Heart left ventricle (tissue), 16 donors: ENCODE results near the gene AIF1L. TPM values are rescaled to one million over a fixed set of nuclear protein-coding genes. Genes with fewer than 3 reads are reported as not detected.

Source experiments
- ATAC-seq, 4 donors: fragments of 200-7000 bp; cut with Tn5 transposase; one replicate each; pipeline ENCODE4 v1.9.1; 2020 to 2022; ENCODE audit warnings: moderate library complexity in 4 of 4, mild to moderate bottlenecking in 3 of 4, moderate number of reproducible peaks in 1 of 4
- DNase-seq, 5 donors: peaks; one replicate each; pipeline ENCODE4 v3.0.0-alpha.2; 2020
- H3K27ac ChIP-seq, 12 donors: fragments of 200-600 bp; sonication (generic) in 4 of 12; one replicate each; pipeline versions ENCODE4 v1.5.0 to v1.8.0; 2016 to 2022; ENCODE audit warnings: mild to moderate bottlenecking in 2 of 12
- H3K27me3 ChIP-seq, 9 donors: fragments of 200-600 bp; sonication (generic) in 2 of 9; one replicate each; pipeline versions ENCODE4 v1.5.1 to v1.8.0; 2016 to 2022; ENCODE audit warnings: mild to moderate bottlenecking in 3 of 9
- H3K36me3 ChIP-seq, 9 donors: fragments of 200-600 bp; sonication (generic) in 2 of 9; one replicate each; pipeline versions ENCODE4 v1.5.0 to v1.8.0; 2018 to 2022; ENCODE audit warnings: mild to moderate bottlenecking in 2 of 9
- H3K4me1 ChIP-seq, 12 donors: fragments of 200-600 bp; sonication (generic) in 4 of 12; one replicate each; pipeline versions ENCODE4 v1.5.0 to v1.8.0; 2016 to 2022; ENCODE audit warnings: mild to moderate bottlenecking in 3 of 12
- H3K4me3 ChIP-seq, 12 donors: fragments of 200-600 bp; sonication (generic) in 4 of 12; one replicate each; pipeline versions ENCODE4 v1.5.0 to v1.8.0; 2017 to 2022; ENCODE audit warnings: mild to moderate bottlenecking in 9 of 12, moderate library complexity in 4 of 12
- H3K9me3 ChIP-seq, 12 donors: fragments of 200-600 bp; sonication (generic) in 4 of 12; one replicate each; pipeline versions ENCODE4 v1.5.0 to v1.8.0; 2016 to 2022; ENCODE audit warnings: mild to moderate bottlenecking in 1 of 12
- POLR2A ChIP-seq, 2 donors: fragments of 450-650 bp; IDR thresholded peaks; one replicate each; pipeline ENCODE4 v1.6.1; 2017; ENCODE audit warnings: antibody characterized with exemption in 2 of 2, mild to moderate bottlenecking in 2 of 2, moderate library complexity in 2 of 2
- WGBS, 4 donors: extraction: QIAGEN DNeasy Blood & Tissue Kit in 2 of 4; methylation state at CpG; one replicate each; pipeline versions ENCODE4 v1.1.5 to v1.1.7; 2013 to 2018; 5-methylcytosine and 5-hydroxymethylcytosine counted together
- intact Hi-C, 10 donors: fragments of 100-400 bp; cut with DNase I; formaldehyde crosslinking; loops; one replicate each; pipeline versions ENCODE4 v1.11.1 to v1.14.2; 2022
- polyA plus RNA-seq, 2 donors: library from polyadenylated mRNA; stranded (reverse); fragments of 200-250 nt; gene quantifications; one replicate each; pipeline ENCODE4 v1.2.3, GENCODE V29; 2013
- total RNA-seq, 9 donors: library from RNA; depleted of rRNA in 2 of 9; stranded (reverse); fragments of >200 nt in 2 of 9; fragmentation: NEBNext Ultra II Directional in 3 of 9; extraction: Animal tissue kit (Norgen Biotek cat#: 25700) in 3 of 9; gene quantifications; one replicate each; pipeline versions ENCODE4 v1.1.0 to v1.2.4, GENCODE V29; 2016 to 2023
- TF ChIP-seq, protein P1 (sequence below), 12 donors: fragments of 200-600 bp; sonication (generic) in 4 of 12; IDR thresholded peaks; one replicate each; pipeline versions ENCODE4 v1.5.0 to v1.8.0; 2018 to 2022; ENCODE audit warnings: antibody characterized with exemption in 12 of 12, mild to moderate bottlenecking in 5 of 12
- donor health status: ischemic (EF 13 %, LVEDD 7.1; RV severe dilation, severe dysfunction).
- donor health status: healthy with polysubstance abuse.
- donor health status: DM: no; HTN: yes; CAD: no.
- donor health status: DM: no; HTN: no; CAD: no.
- donor health status: ischemic (EF 25% LVEDD 6.9; RV normal size, moderate dysfunction).
- donor health status: ischemic (EF 25% LVEDD 5.7; RV mildly dilated, moderate dysfunction).
- donor health status: healthy.
- donor health status: DM: yes; HTN: yes; CAD: no.
- donor health status: ischemic (EF 35%, LVEDD 5.7; RV mildly dilated, moderate dysfunction).
- donor health status: nonischemic (EF 11% LVEDD 7.7; RV severe dilation, severe dysfunction).
- donor health status: DM: yes; HTN: yes; CAD: no.
- donor health status: PGD.
- donor health status: ischemic (EF 29% LVEDD 5.4; RV normal size, mild dysfunction).
- donor health status: nonischemic (EF 23%, LVEDD 6.1; RV moderate dilation, normal function).

The AIF1L gene
- total and polyA plus RNA-seq, 11 donors = 12.1 to 93.8 (median 23.1) TPM

DNA sequence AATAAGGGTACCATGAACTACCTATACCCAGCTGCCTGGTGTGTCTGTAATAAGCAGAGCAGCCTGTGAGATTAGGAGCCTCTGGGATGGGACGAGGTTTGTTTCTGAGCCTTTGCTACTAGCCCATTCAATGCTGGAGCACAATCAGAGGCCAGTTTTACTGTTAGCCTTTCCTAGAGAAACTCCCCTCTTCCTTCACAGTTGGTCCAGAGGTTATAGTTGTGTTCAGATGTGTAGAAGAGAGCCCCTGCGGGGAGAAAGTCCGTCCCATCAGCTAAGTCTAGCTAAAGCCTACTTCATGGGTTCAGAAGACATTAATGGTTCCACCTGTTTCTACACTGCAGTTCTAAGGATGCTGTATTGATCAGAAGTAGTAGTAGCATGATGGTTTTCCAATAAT lies 45.8 kb downstream of the AIF1L start:
- Histone ChIP-seq H3K4me3 (no peak overlapping the region), H3K9me3 (no peaks in the 10 kb centered on the region), H3K36me3 (peaks cover 0 to 100% (median 98%) of the 10 kb centered on the region in 9 donors), H3K27ac (no peak overlapping the region), H3K27me3 (no peaks in the 10 kb centered on the region), H3K4me1 (no peaks in the 10 kb centered on the region)
- intact Hi-C loops = loop anchor here in 1 of 10 donors (10.0 kb wide), 1 partner anchor 1143 kb away; no protein-coding TSS in a partner anchor
- ATAC-seq (no peak), DNase-seq (no peak)
- no peak for TF ChIP-seq POLR2A (IDR thresholded peaks at IDR 0.05)
- TF ChIP-seq, protein P1, sequence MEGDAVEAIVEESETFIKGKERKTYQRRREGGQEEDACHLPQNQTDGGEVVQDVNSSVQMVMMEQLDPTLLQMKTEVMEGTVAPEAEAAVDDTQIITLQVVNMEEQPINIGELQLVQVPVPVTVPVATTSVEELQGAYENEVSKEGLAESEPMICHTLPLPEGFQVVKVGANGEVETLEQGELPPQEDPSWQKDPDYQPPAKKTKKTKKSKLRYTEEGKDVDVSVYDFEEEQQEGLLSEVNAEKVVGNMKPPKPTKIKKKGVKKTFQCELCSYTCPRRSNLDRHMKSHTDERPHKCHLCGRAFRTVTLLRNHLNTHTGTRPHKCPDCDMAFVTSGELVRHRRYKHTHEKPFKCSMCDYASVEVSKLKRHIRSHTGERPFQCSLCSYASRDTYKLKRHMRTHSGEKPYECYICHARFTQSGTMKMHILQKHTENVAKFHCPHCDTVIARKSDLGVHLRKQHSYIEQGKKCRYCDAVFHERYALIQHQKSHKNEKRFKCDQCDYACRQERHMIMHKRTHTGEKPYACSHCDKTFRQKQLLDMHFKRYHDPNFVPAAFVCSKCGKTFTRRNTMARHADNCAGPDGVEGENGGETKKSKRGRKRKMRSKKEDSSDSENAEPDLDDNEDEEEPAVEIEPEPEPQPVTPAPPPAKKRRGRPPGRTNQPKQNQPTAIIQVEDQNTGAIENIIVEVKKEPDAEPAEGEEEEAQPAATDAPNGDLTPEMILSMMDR (IDR thresholded peaks at IDR 0.05) = no peak
- WGBS, 4 donors = 91 to 93% (median 92%) methylated on average over 3 of the region's 3 CpGs

DNA sequence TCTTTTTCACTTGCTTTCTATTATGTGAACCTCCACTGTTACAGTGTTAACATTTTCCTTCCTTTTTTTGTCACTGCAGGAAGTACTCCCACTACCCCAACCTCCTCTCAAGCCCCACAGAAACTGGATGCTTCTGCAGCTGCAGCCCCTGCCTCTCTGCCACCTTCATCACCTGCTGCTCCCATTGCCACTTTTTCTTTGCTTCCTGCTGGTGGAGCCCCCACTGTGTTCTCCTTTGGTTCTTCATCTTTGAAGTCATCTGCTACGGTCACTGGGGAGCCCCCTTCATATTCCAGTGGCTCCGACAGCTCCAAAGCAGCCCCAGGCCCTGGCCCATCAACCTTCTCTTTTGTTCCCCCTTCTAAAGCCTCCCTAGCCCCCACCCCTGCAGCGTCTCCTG lies 47.9 kb downstream of the AIF1L start:
- DNase-seq = no peak
- Histone ChIP-seq H3K36me3 (peaks cover 0 to 100% (median 98%) of the 10 kb centered on the region in 9 donors), H3K4me1 (no peaks in the 10 kb centered on the region), H3K9me3 (no peaks in the 10 kb centered on the region), H3K4me3 (no peak overlapping the region), H3K27me3 (no peaks in the 10 kb centered on the region), H3K27ac (no peak overlapping the region)
- no peak for TF ChIP-seq POLR2A (IDR thresholded peaks at IDR 0.05)
- TF ChIP-seq, protein P1 (IDR thresholded peaks at IDR 0.05) = no peak
- 67 to 83% (median 81%) methylated on average over 3 of the region's 3 CpGs for WGBS, 4 donors
- intact Hi-C loops = loop anchor here in 1 of 10 donors (10.0 kb wide), 1 partner anchor 1141 kb away; no protein-coding TSS in a partner anchor
- no peak for ATAC-seq

DNA sequence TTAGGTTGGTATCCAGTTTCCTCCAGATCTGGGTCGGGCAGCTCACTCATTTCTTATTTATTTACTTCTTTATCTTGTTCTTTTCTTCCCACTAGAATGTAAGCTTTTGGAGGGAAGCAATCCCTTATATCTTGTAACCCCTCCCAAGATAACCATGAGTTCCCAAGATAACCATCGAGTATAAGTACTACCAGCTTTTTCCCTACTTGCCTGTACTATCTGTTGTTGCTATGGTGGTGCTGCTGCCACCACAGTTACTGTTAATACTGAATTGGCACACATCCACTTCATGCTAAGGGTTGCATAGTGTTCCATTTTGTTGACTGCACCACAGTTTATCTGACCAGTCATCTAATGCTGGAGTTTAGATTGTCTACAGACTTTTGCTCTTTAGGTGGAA lies 48.9 kb downstream of the AIF1L start:
- Histone ChIP-seq H3K4me3 (no peak overlapping the region), H3K36me3 (peaks cover 0 to 100% (median 98%) of the 10 kb centered on the region in 9 donors), H3K27me3 (no peaks in the 10 kb centered on the region), H3K4me1 (no peaks in the 10 kb centered on the region), H3K27ac (no peak overlapping the region), H3K9me3 (no peaks in the 10 kb centered on the region)
- ATAC-seq = no peak
- DNase-seq = no peak
- WGBS, 4 donors = 66 to 78% (median 70%) methylated on average over 2 of the region's 2 CpGs
- intact Hi-C loops = loop anchor here in 1 of 10 donors (10.0 kb wide), 1 partner anchor 1140 kb away; no protein-coding TSS in a partner anchor
- TF ChIP-seq, protein P1 (IDR thresholded peaks at IDR 0.05) = no peak
- no peak for TF ChIP-seq POLR2A (IDR thresholded peaks at IDR 0.05)

DNA sequence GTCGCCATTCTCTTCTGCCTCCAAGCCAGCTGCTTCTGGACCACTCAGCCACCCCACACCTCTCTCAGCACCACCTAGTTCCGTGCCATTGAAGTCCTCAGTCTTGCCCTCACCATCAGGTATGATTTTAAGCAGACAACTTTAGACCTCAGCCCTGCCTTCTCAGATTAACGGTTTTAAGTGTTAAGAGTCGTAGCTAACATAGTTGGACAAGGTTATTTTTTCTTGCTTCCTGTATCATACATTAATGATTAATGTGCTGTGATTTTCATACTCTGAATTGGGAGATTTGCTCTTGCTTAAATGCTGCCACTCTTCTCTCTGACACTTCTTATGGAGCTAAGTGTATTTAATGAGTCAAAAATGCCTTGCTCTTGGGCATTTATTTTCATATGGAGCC lies 49.9 kb downstream of the AIF1L start:
- no peaks in the 10 kb centered on the region for H3K27me3 ChIP-seq
- no peak overlapping the region for H3K27ac ChIP-seq
- intact Hi-C loops = loop anchor here in 1 of 10 donors (10.0 kb wide), 1 partner anchor 1139 kb away; no protein-coding TSS in a partner anchor
- TF ChIP-seq POLR2A (IDR thresholded peaks at IDR 0.05) = no peak
- TF ChIP-seq, protein P1 (IDR thresholded peaks at IDR 0.05) = no peak
- DNase-seq (no peak), ATAC-seq (no peak)
- H3K4me3 ChIP-seq = no peak overlapping the region
- H3K4me1 ChIP-seq = no peaks in the 10 kb centered on the region
- no peaks in the 10 kb centered on the region for H3K9me3 ChIP-seq
- 92 to 95% (median 94%) methylated on average over 4 of the region's 4 CpGs for WGBS, 4 donors
- H3K36me3 ChIP-seq = peaks cover 0 to 100% (median 98%) of the 10 kb centered on the region in 9 donors
